NCI-H345 treated with DMSO at 0.1 percent for 48 hours (cell line): ENCODE measurements around the gene RABGAP1.

Experiments
- DNase-seq: peaks from one replicate; lab custom pipeline; 2025; ENCODE audit not compliant: unreplicated experiment; lab: John Stamatoyannopoulos, UW

RABGAP1 gene

GRCh38 chr9:123007269-123007668 lies 66.4 kb downstream of the RABGAP1 start:
- no peak for DNase-seq

GRCh38 chr9:123008909-123009308 lies 68.1 kb downstream of the RABGAP1 start:
- DNase-seq, result no peak

- no peak for DNase-seq
These were observed 70.6 kb downstream of the RABGAP1 start for GRCh38 chr9:123011380-123011779.

- no peak for DNase-seq
These were observed 71.2 kb downstream of the RABGAP1 start for GRCh38 chr9:123011878-123012528.

GRCh38 chr9:123016631-123017030 lies 75.8 kb downstream of the RABGAP1 start:
- DNase-seq, result no peak

GRCh38 chr9:123020796-123021195 lies 80.0 kb downstream of the RABGAP1 start:
- no peak for DNase-seq

- no peak for DNase-seq
These were observed 85.6 kb downstream of the RABGAP1 start for GRCh38 chr9:123026425-123026824.

GRCh38 chr9:123027517-123027916 lies 86.7 kb downstream of the RABGAP1 start:
- DNase-seq, result no peak

GRCh38 chr9:123028136-123028535 lies 87.3 kb downstream of the RABGAP1 start:
- DNase-seq, result no peak

- DNase-seq, result no peak
These were observed 88.2 kb downstream of the RABGAP1 start for GRCh38 chr9:123028973-123029372.

GRCh38 chr9:123031963-123032362 lies 91.1 kb downstream of the RABGAP1 start:
- no peak for DNase-seq

- no peak for DNase-seq
These were observed 92.5 kb downstream of the RABGAP1 start, which contains the start of gene GPR21 for GRCh38 chr9:123033352-123033751. Gene GPR21 (plus strand): TSS chr9:123033667. CDS start chr9:123034567, 900 bp downstream.

GRCh38 chr9:123033864-123034601 lies 93.2 kb downstream of the RABGAP1 start:
- no peak for DNase-seq

GRCh38 chr9:123034881-123035510 lies 94.2 kb downstream of the RABGAP1 start:
- no peak for DNase-seq

- no peak for DNase-seq
These were observed 95.0 kb downstream of the RABGAP1 start for GRCh38 chr9:123035791-123036190.

- DNase-seq, result no peak
These were observed 96.2 kb downstream of the RABGAP1 start for GRCh38 chr9:123036893-123037545.

- DNase-seq, result no peak
These were observed 98.9 kb downstream of the RABGAP1 start for GRCh38 chr9:123039617-123040219.

GRCh38 chr9:123040801-123041200 lies 100.0 kb downstream of the RABGAP1 start:
- DNase-seq, result no peak

GRCh38 chr9:123041489-123041888 lies 100.7 kb downstream of the RABGAP1 start:
- no peak for DNase-seq

- DNase-seq, result no peak
These were observed 102.5 kb downstream of the RABGAP1 start for GRCh38 chr9:123043081-123043939.
